Left cardiac atrium (tissue), 4 donors: ENCODE data around the gene HHEX. TPM values are rescaled to one million over a fixed set of nuclear protein-coding genes. Genes with fewer than 3 reads are reported as not detected.
"Not testable (repeated sequence)": the region's sequence is repeated elsewhere in the genome, so short reads cannot be mapped to it uniquely, and the experiment has no call there.

Experiments
- ATAC-seq, 2 donors: fragments of 200-7000 bp; cut with Tn5 transposase; one replicate each; pipeline ENCODE4 v1.9.1; 2020; ENCODE audit warnings: mild to moderate bottlenecking in 2 of 2, moderate library complexity in 2 of 2
- DNase-seq: peaks from one replicate; pipeline ENCODE4 v3.0.0-alpha.2; 2020
- intact Hi-C, 2 donors: fragments of 100-400 bp; cut with DNase I; formaldehyde crosslinking; loops; one replicate each; pipeline versions ENCODE4 v1.14.1 to v1.15.1; 2022 to 2023
- long read RNA-seq: library from polyadenylated mRNA; unstranded; transcript quantifications from one replicate; pipeline ENCODE4 v2.0.0, GENCODE V29; 2021
- total RNA-seq, 2 donors: library from RNA; stranded (reverse); fragmentation: NEBNext Ultra II Directional; extraction: Animal tissue kit (Norgen Biotek cat#: 25700); gene quantifications; one replicate each; pipeline ENCODE4 v1.2.1, GENCODE V29; 2021
- donor health status: DM: no; HTN: yes; CAD: no.
- donor health status: DM: no; HTN: yes; CAD: no; lungs with severe emphysema.
- donor health status: DM: yes; HTN: yes; CAD: no.
- donor health status: Dilated cardiomyopathy.

Gene HHEX
- total RNA-seq: 1 to 10 TPM; 3.7 to 9.0 TPM
- long read RNA-seq, transcript HHEX-201 (4 exons, 1,727 nt): major isoform, 6 of 8 reads
- long read RNA-seq, partial matches to known transcripts: 1 of 8 reads
- long read RNA-seq, other reads (novel, unspliced or antisense): 1 of 8 reads

- ATAC-seq (peak; percentile 77 to 88), DNase-seq (peak; percentile 67)
- intact Hi-C loops: loop anchor here in 1 of 2 donors (10.0 kb wide), 1 partner anchor 125 kb away; no protein-coding TSS in a partner anchor
Measured at GRCh38 chr10:92689663-92690210, at the start of gene HHEX. Gene HHEX (plus strand): TSS chr10:92689955. CDS start chr10:92689987, 32 bp downstream.

DNA sequence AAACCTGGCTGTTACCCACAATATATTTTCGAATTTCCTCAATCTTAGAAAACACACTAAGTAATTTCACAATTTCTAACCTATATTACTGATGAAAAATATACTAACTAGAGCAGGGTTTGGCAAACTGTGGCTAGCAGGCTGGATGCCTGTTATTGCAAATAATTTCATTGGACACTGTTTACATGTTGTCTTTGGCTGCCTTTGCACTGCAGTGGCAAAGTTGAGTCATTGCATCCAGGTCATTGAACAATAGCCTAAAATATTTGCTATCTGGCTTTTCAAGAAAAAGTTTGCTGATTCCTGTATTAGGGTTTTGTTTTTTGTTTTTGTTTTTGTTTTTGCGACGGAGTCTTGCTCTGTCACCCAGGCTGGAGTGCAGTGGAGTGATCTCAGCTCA lies 49.6 kb upstream of the HHEX start:
- ATAC-seq: no peak

GRCh38 chr10:92641492-92641891 lies 48.3 kb upstream of the HHEX start:
- ATAC-seq (no peak), DNase-seq (no peak)
- intact Hi-C loops: no loop called here

More for the DNA sequence above, 49.6 kb upstream of the HHEX start:
- no peak for DNase-seq
- intact Hi-C loops: no loop called here

- DNase-seq (no peak), ATAC-seq (no peak)
- intact Hi-C loops: no loop called here
Measured at GRCh38 chr10:92644921-92645320, 44.8 kb upstream of the HHEX start.

- DNase-seq, intact Hi-C loops, ATAC-seq: not testable (repeated sequence)
Measured at GRCh38 chr10:92650864-92651263, 38.9 kb upstream of the HHEX start.

GRCh38 chr10:92655426-92655825 lies 34.3 kb upstream of the HHEX start:
- intact Hi-C loops: no loop called here
- no peak for DNase-seq
- no peak for ATAC-seq

- intact Hi-C loops: no loop called here
- no peak for DNase-seq
- ATAC-seq: no peak
Measured at GRCh38 chr10:92656266-92656961, 33.3 kb upstream of the HHEX start.

DNA sequence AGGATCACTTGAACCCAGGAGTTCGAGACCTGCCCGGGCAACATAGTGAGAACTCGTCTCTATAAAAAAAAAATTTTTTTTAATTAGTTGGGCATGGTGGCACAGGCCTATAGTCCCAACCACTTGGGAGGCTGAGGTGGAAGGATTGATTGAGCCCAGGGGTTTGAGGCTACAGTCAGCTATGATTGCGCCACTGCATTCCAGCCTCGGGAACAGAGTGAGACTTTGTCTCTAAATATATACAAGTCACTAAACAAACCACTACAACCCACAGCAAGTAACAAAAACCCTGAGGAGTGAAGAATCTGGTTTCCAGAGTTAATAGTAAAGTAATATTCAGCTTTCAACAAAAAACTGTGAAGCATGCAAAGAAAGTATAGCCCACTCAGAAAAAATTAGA lies 32.7 kb upstream of the HHEX start:
- intact Hi-C loops: no loop called here
- DNase-seq (no peak), ATAC-seq (no peak)

DNA sequence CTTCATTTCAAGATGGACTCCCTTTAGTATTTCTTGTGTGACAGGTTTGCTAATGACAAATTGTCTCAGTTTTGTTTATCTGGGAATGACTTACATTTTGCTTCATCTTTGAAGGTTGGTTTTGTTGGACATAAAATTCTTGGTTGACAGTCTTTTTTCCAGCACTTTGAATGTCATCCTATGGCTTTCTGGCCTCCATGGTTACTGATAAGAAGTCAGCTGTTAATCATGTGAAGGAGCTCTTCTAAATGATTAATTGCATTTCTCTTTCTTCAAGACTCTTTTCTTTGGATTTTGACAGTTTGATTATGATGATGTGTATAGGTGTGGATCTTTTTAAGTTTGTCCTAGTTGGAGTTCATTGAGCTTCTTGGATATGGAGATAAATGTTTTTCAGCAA lies 26.9 kb upstream of the HHEX start:
- DNase-seq (no peak), ATAC-seq (no peak)
- intact Hi-C loops: no loop called here

GRCh38 chr10:92664322-92664721 lies 25.4 kb upstream of the HHEX start:
- intact Hi-C loops: no loop called here
- no peak for DNase-seq
- no peak for ATAC-seq

DNA sequence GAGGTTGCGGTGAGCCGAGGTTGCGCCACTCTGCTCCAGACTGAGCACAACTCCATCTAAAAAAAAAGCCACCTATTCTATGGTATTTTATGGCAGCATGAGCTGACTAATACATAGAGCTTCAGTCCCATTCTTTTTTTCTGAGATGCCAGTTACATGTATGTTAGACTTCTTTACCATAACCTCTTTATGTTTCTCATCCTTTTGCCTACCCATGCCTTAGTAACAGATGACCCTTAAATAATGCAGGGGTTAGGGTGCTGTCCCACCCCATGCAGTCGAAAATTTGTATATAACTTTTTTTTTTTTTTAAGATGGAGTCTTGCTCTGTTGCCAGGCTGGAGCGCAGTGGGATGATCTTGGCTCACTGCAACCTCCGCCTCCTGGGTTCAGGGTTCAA lies 22.7 kb upstream of the HHEX start:
- intact Hi-C loops: no loop called here
- ATAC-seq: no peak
- DNase-seq: no peak

- ATAC-seq: no peak
- DNase-seq: no peak
- intact Hi-C loops: no loop called here
Measured at GRCh38 chr10:92677708-92678107, 12.0 kb upstream of the HHEX start.

DNA sequence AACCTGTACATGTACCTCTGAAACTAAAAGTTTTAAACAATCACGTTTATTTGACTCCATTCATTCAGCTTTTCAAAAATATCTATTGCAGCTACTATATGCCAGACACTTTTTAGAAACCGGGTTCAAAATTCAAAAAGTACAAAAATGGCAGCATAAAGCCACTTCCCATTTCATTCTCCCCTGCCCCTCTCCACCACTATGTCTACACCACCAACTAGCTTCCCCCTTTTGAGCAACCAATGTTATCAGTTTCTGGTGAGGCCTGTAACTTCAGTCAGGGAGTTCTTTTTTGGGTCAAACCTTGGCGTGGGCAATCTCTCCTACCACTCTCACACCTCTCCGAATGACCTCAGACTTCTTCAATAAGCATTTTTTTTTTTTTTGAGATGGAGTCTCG lies 11.5 kb upstream of the HHEX start:
- no peak for DNase-seq
- intact Hi-C loops: no loop called here
- no peak for ATAC-seq

DNA sequence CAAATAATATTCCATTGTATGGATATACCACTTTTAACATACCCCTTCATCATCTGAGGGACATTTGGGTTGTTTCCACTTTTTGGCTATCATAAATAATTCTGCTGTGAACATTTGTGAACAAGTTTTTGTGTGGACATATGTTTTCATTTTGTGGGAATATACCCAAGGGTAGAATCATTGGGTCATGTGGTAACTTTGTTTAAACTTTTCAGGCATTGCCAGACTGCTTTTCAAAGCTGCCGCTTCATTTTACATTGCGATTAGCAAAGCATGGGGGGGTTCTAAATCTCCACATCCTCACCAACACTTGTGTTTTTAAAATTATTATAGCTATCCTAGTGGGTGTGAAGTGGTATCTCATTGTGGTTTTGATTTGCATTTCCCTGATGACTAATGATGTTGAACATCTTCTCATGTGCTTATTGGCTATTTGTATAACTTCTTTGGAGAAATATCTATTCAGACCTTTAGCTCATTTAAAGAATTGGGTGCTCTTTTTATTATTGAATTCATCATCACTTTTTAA lies 8.4 kb upstream of the HHEX start:
- DNase-seq (no peak), ATAC-seq (no peak)
- intact Hi-C loops: no loop called here

GRCh38 chr10:92688573-92688926 lies 1.2 kb upstream of the HHEX start:
- DNase-seq (no peak), ATAC-seq (no peak)
- intact Hi-C loops: no loop called here

DNA sequence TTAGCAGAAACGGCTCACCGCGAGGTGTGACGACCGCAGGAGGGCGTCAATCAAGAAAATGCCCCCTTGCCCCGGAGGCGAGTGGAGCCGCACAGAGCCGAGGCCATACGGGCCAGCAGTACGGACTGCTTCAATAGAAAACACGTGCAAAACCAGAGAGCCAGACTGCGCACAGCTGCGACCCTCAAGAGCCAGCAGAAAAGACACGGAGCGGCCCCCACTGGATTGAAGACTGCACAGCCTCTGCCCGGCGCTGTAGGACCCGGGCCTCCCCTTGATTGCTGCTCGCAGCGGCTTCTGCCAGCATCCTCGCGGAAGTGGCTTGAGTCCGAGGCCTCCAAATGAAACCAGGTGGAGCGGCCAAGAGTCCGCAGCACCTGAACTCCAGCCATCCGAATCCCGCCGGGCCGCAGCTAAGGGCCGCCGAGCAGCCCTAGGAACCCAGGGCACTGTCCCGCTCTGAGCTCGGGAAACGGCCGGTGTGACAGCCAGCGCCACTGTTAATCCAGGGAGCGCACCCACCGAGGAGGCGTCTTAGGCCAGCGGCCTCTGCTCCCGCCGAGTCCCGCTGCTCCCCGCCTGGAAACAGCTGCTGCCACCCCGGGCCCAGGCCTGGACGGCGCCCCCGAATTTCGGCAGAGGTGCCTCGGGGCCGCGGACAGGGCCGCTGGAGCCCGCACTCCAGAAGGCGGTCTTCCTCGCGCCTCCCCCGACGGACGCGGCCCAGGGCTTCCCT lies 660 bp upstream of the HHEX start:
- DNase-seq: peak; percentile 34
- intact Hi-C loops: no loop called here
- ATAC-seq: peak; percentile 3 to 19

GRCh38 chr10:92690211-92690914 lies 608 bp downstream of the HHEX start:
- DNase-seq: peak; percentile 70
- intact Hi-C loops: loop anchor here in 1 of 2 donors (10.0 kb wide), 1 partner anchor 124 kb away; no protein-coding TSS in a partner anchor
- peak; percentile 54 to 65 for ATAC-seq

DNA sequence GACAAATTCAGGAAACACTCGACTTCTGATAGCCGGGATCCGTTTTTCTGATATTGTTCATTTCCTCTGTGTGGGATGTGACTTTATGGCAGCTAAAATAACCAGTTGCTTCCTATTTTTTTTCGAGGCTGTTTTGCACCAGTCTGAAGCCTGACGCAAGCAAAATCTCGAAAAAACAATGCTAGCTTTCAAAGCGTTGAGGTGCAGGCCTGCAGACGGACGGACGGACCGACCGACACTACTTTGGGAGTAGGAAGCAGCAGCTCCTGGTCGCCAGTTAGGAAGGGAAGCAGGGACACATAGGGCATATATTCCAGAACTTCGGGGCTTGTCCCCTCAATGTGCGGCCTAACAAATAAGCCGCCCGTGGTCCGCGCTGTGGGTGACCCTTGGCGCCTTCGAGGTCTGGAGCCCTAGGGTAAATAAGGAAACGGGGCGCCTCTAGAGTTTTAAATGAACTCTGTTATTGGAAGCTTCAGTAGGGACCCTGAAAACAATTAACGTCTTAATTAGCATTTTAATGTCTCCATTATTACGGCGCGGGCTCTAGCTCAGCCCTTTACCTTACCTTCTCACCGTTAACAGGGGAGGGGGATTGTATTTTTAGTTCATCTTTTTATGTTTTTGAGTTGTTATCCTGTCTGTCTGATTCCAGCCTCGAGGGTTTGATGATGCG lies 1.3 kb downstream of the HHEX start:
- ATAC-seq: peak in 1 of 2 donors; percentile 37
- intact Hi-C loops: loop anchor here in 1 of 2 donors (10.0 kb wide), 1 partner anchor 124 kb away; no protein-coding TSS in a partner anchor

More for the DNA sequence above, 1.3 kb downstream of the HHEX start:
- DNase-seq: peak; percentile 37
